GM11168 (cell line): Measurements from ENCODE around the gene UTP4.
"Not testable (repeated sequence)": the region's sequence is repeated elsewhere in the genome, so short reads cannot be mapped to it uniquely, and the experiment has no call there.

ENCODE experiments used
- in situ Hi-C: fragments of 300-500 bp; cut with MboI; formaldehyde crosslinking; loops from one replicate; pipeline ENCODE4 v1.12.0; 2022; ENCODE audit warnings: low sequenced_read_pairs; ENCODE audit not compliant: unreplicated experiment

UTP4 gene

GRCh38 chr16:69124961-69125360, 7.5 kb upstream of the UTP4 start:
- in situ Hi-C loops: loop anchor here (10.0 to 25.0 kb wide), 2 partner anchors 270 to 413 kb away; no protein-coding TSS in a partner anchor

- in situ Hi-C loops: loop anchor here (10.0 kb wide), 1 partner anchor 271 kb away; no protein-coding TSS in a partner anchor
These were observed 6.2 kb upstream of the UTP4 start for GRCh38 chr16:69126221-69126620.

GRCh38 chr16:69126801-69127200, 5.6 kb upstream of the UTP4 start:
- in situ Hi-C loops: loop anchor here (10.0 kb wide), 1 partner anchor 272 kb away; no protein-coding TSS in a partner anchor

GRCh38 chr16:69127966-69128510, 4.4 kb upstream of the UTP4 start:
- in situ Hi-C loops: loop anchor here (10.0 kb wide), 1 partner anchor 273 kb away; no protein-coding TSS in a partner anchor

- in situ Hi-C loops: no loop called here
These were observed 2.0 kb upstream of the UTP4 start for GRCh38 chr16:69130461-69130860.

GRCh38 chr16:69131167-69131838, 1.1 kb upstream of the UTP4 start:
- in situ Hi-C loops: no loop called here

- in situ Hi-C loops: no loop called here
These were observed 518 bp upstream of the UTP4 start for GRCh38 chr16:69131839-69132423.

GRCh38 chr16:69133373-69133954, 1.0 kb downstream of the UTP4 start:
- in situ Hi-C loops: no loop called here

- in situ Hi-C loops: no loop called here
These were observed 6.2 kb downstream of the UTP4 start for GRCh38 chr16:69138608-69139007.

- in situ Hi-C loops: not testable (repeated sequence)
These were observed 7.0 kb downstream of the UTP4 start for GRCh38 chr16:69139464-69139863.

- in situ Hi-C loops: no loop called here
These were observed 8.6 kb downstream of the UTP4 start for GRCh38 chr16:69141014-69141413.

GRCh38 chr16:69141936-69142335, 9.5 kb downstream of the UTP4 start:
- in situ Hi-C loops: no loop called here

GRCh38 chr16:69143116-69143515, 10.7 kb downstream of the UTP4 start:
- in situ Hi-C loops: no loop called here

GRCh38 chr16:69145658-69146057, 13.2 kb downstream of the UTP4 start:
- in situ Hi-C loops: no loop called here

- in situ Hi-C loops: loop anchor here (5.0 kb wide), 1 partner anchor 138 kb away; no protein-coding TSS in a partner anchor
These were observed 17.2 kb downstream of the UTP4 start for GRCh38 chr16:69149621-69150020.

- in situ Hi-C loops: loop anchor here (5.0 kb wide), 1 partner anchor 137 kb away; no protein-coding TSS in a partner anchor
These were observed 17.9 kb downstream of the UTP4 start for GRCh38 chr16:69150146-69150865.

- in situ Hi-C loops: no loop called here
These were observed 24.7 kb downstream of the UTP4 start for GRCh38 chr16:69157196-69157595.

GRCh38 chr16:69160192-69160591, 27.7 kb downstream of the UTP4 start:
- in situ Hi-C loops: no loop called here

- in situ Hi-C loops: no loop called here
These were observed 33.1 kb downstream of the UTP4 start for GRCh38 chr16:69165584-69165983.

- in situ Hi-C loops: no loop called here
These were observed 33.9 kb downstream of the UTP4 start for GRCh38 chr16:69166221-69166833.
